ENCODE results near the gene ZRANB1.

GRCh38 chr10:125015356-125015944, 73.5 kb downstream of the ZRANB1 start:
- TF ChIP-seq RFX5 (IDR thresholded peaks at IDR 0.05; ENCODE audit: low read depth, low read length) (no peak), RAD21 (IDR thresholded peaks at IDR 0.05; ENCODE audit: low read length) (no peak), ELK1 (IDR thresholded peaks at IDR 0.05; ENCODE audit: borderline replicate concordance, low read depth, low read length) (no peak), CHD1 (IDR thresholded peaks at IDR 0.05; ENCODE audit: low read depth, low read length) (no peak)
- TF ChIP-seq, protein P1, sequence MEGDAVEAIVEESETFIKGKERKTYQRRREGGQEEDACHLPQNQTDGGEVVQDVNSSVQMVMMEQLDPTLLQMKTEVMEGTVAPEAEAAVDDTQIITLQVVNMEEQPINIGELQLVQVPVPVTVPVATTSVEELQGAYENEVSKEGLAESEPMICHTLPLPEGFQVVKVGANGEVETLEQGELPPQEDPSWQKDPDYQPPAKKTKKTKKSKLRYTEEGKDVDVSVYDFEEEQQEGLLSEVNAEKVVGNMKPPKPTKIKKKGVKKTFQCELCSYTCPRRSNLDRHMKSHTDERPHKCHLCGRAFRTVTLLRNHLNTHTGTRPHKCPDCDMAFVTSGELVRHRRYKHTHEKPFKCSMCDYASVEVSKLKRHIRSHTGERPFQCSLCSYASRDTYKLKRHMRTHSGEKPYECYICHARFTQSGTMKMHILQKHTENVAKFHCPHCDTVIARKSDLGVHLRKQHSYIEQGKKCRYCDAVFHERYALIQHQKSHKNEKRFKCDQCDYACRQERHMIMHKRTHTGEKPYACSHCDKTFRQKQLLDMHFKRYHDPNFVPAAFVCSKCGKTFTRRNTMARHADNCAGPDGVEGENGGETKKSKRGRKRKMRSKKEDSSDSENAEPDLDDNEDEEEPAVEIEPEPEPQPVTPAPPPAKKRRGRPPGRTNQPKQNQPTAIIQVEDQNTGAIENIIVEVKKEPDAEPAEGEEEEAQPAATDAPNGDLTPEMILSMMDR (conservative IDR thresholded peaks at IDR 0.05; ENCODE audit: low read depth, low read length): no peak

Measured in IMR-90 (cell line).